SK-N-SH (cell line): ENCODE results near the gene PNKP. TPM values are rescaled to one million over a fixed set of nuclear protein-coding genes. Genes with fewer than 3 reads are reported as not detected.

ENCODE experiments used
- CTCF ChIA-PET: fragments of 300-600, 350-600 bp; formaldehyde crosslinking; extraction: SDS; loops from one replicate; lab custom pipeline; 2021; lab: Yijun Ruan, JAX
- POLR2A ChIA-PET: fragments of 350-600 bp; sonication (Branson Sonifier 250); formaldehyde crosslinking; extraction: SDS; loops from one replicate; lab custom pipeline; 2020; ENCODE audit warnings: antibody characterized with exemption, inconsistent platforms; lab: Yijun Ruan, JAX
- DNase-seq: peaks from one replicate; pipeline ENCODE4 v3.0.0; 2012
- H2AFZ ChIP-seq: fragments of 200-600 bp; sonication (generic); 2 replicates; pipeline ENCODE4 v1.8.1; 2016; ENCODE audit warnings: antibody characterized with exemption, mild to moderate bottlenecking, low read depth
- H3F3A ChIP-seq: fragments of 200-600 bp; sonication (generic); replicated peaks from 2 replicates; pipeline ENCODE3; 2016; ENCODE audit warnings: antibody characterized with exemption, mild to moderate bottlenecking; ENCODE audit not compliant: insufficient read depth
- H3K27ac ChIP-seq, 2 experiments: fragments of 200-500 bp in 1 of 2; fragments of 200-600 bp in 1 of 2; sonication (Bioruptor generic) in 1 of 2; sonication (generic), shearing (Covaris generic) in 1 of 2; 2 replicates each; pipeline versions ENCODE4 v1.5.1 to v1.6.1; 2014 to 2016; ENCODE audit warnings: low read depth in 2 of 2, inconsistent platforms in 1 of 2, low read length in 1 of 2, mild to moderate bottlenecking in 1 of 2, mixed read lengths in 1 of 2
- H3K27me3 ChIP-seq: fragments of 200-600 bp; sonication (generic), shearing (Covaris generic); 2 replicates; pipeline ENCODE4 v1.6.1; 2016; ENCODE audit warnings: mixed run types; ENCODE audit not compliant: insufficient read depth
- H3K36me3 ChIP-seq, 2 experiments: fragments of 200-500 bp in 1 of 2; fragments of 200-600 bp in 1 of 2; sonication (Bioruptor generic) in 1 of 2; sonication (generic) in 1 of 2; replicated peaks in 1 of 2; 2 replicates each; pipeline versions ENCODE3 to v1.5.1; 2014 to 2016; ENCODE audit warnings: low read length in 1 of 2, mild to moderate bottlenecking in 1 of 2; ENCODE audit not compliant: insufficient read depth in 2 of 2, control insufficient read depth in 1 of 2
- H3K4me1 ChIP-seq, 2 experiments: fragments of 200-500 bp in 1 of 2; fragments of 200-600 bp in 1 of 2; sonication (Bioruptor generic) in 1 of 2; sonication (generic), shearing (Covaris generic) in 1 of 2; 2 replicates each; pipeline versions ENCODE4 v1.5.1 to v1.6.1; 2014 to 2016; ENCODE audit warnings: low read depth in 1 of 2, low read length in 1 of 2, mixed run types in 1 of 2; ENCODE audit not compliant: insufficient read depth in 2 of 2, control insufficient read depth in 1 of 2
- H3K4me2 ChIP-seq: fragments of 200-600 bp; sonication (generic), shearing (Covaris generic); 2 replicates; pipeline ENCODE4 v1.6.1; 2017; ENCODE audit warnings: mixed run types
- H3K4me3 ChIP-seq, 2 experiments: fragments of 200-500 bp in 1 of 2; fragments of 200-600 bp in 1 of 2; sonication (Bioruptor generic) in 1 of 2; sonication (generic), shearing (Covaris generic) in 1 of 2; 2 replicates each; pipeline versions ENCODE4 v1.5.1 to v1.8.1; 2014 to 2016; ENCODE audit warnings: low read depth in 2 of 2, inconsistent platforms in 1 of 2, low read length in 1 of 2, mild to moderate bottlenecking in 1 of 2, mixed read lengths in 1 of 2, moderate library complexity in 1 of 2
- H3K79me2 ChIP-seq: fragments of 200-600 bp; sonication (generic); 2 replicates; pipeline ENCODE4 v1.8.1; 2017; ENCODE audit warnings: mild to moderate bottlenecking; ENCODE audit not compliant: insufficient read depth
- H3K9ac ChIP-seq: fragments of 200-600 bp; sonication (generic); 2 replicates; pipeline ENCODE4 v1.6.1; 2017; ENCODE audit warnings: mixed run types
- H3K9me2 ChIP-seq: fragments of 200-600 bp; sonication (generic); 2 replicates; pipeline ENCODE4 v1.6.1; 2017; ENCODE audit warnings: mixed run types
- H3K9me3 ChIP-seq: fragments of 200-600 bp; sonication (generic); 2 replicates; pipeline ENCODE4 v1.6.1; 2017; ENCODE audit warnings: mixed run types, mild to moderate bottlenecking, moderate library complexity
- H4K20me1 ChIP-seq: fragments of 200-600 bp; sonication (generic); 2 replicates; pipeline ENCODE4 v1.6.1; 2017; ENCODE audit warnings: mild to moderate bottlenecking, mixed run types; ENCODE audit not compliant: insufficient read depth
- ELF1 ChIP-seq: IDR thresholded peaks from 2 replicates; pipeline ENCODE4 v1.4.0; 2012
- EP300 ChIP-seq, 2 experiments: IDR thresholded peaks; 2 replicates each; pipeline versions ENCODE4 v1.4.0 to v1.6.1; 2012; ENCODE audit warnings: borderline replicate concordance in 1 of 2, low read depth in 1 of 2, low read length in 1 of 2
- EZH2phosphoT487 ChIP-seq: fragments of 200-600 bp; sonication (generic); IDR thresholded peaks from 2 replicates; pipeline ENCODE4 v1.6.1; 2017; ENCODE audit warnings: low read depth, mixed run types, mild to moderate bottlenecking, antibody characterized with exemption, moderate library complexity, borderline replicate concordance
- FOXM1 ChIP-seq: IDR thresholded peaks from 2 replicates; pipeline ENCODE4 v1.4.0; 2012; ENCODE audit warnings: low read depth, mild to moderate bottlenecking
- GABPA ChIP-seq: IDR thresholded peaks from 2 replicates; pipeline ENCODE4 v1.4.0; 2012; ENCODE audit warnings: low read depth, mild to moderate bottlenecking
- IRF3 ChIP-seq: fragments of 150-350 bp; IDR thresholded peaks from 2 replicates; pipeline ENCODE4 v1.6.1; 2016; ENCODE audit warnings: mild to moderate bottlenecking, low read depth, low read length
- JUND ChIP-seq: IDR thresholded peaks from 2 replicates; pipeline ENCODE4 v1.4.0; 2012
- MAX ChIP-seq: IDR thresholded peaks from 2 replicates; pipeline ENCODE4 v1.4.0; 2012; ENCODE audit warnings: low read depth
- MEF2A ChIP-seq: IDR thresholded peaks from 2 replicates; pipeline ENCODE4 v1.4.0; 2012; ENCODE audit warnings: low read depth, borderline replicate concordance
- NFIC ChIP-seq: IDR thresholded peaks from 2 replicates; pipeline ENCODE4 v1.4.0; 2012; ENCODE audit warnings: borderline replicate concordance
- PBX3 ChIP-seq: IDR thresholded peaks from 2 replicates; pipeline ENCODE4; 2012
- POLR2AphosphoS5 ChIP-seq: IDR thresholded peaks from 2 replicates; pipeline ENCODE4 v1.6.1; 2012; ENCODE audit warnings: low read depth, low read length
- RAD21 ChIP-seq: IDR thresholded peaks from 2 replicates; pipeline ENCODE4 v1.6.1; 2012; ENCODE audit warnings: mild to moderate bottlenecking, low read length
- RCOR1 ChIP-seq: fragments of 150-350 bp; IDR thresholded peaks from 2 replicates; pipeline ENCODE4 v1.6.1; 2017; ENCODE audit warnings: antibody characterized with exemption, low read length
- RFX5 ChIP-seq: IDR thresholded peaks from 2 replicates; pipeline ENCODE4 v1.6.1; 2012; ENCODE audit warnings: mild to moderate bottlenecking, improper control_type of control experiment, low read length
- SMC3 ChIP-seq: IDR thresholded peaks from 2 replicates; pipeline ENCODE4 v1.6.1; 2012; ENCODE audit warnings: low read depth, low read length, improper control_type of control experiment
- TCF12 ChIP-seq: IDR thresholded peaks from 2 replicates; pipeline ENCODE4 v1.4.0; 2012
- TEAD4 ChIP-seq: IDR thresholded peaks from 2 replicates; pipeline ENCODE4 v1.4.0; 2012; ENCODE audit warnings: mild to moderate bottlenecking, borderline replicate concordance; ENCODE audit not compliant: insufficient read depth
- USF2 ChIP-seq: fragments of 150-350 bp; IDR thresholded peaks from 2 replicates; pipeline ENCODE4 v1.6.1; 2017; ENCODE audit warnings: antibody characterized with exemption, low read length, low read depth, borderline replicate concordance
- WGBS: methylation state at CpG from one replicate; pipeline ENCODE4 v1.1.6; 2017; ENCODE audit warnings: low lambda C conversion rate; 5-methylcytosine and 5-hydroxymethylcytosine counted together
- polyA plus RNA-seq, 3 experiments: library from polyadenylated mRNA; depleted of rRNA; stranded (reverse); fragments of >200 nt; gene quantifications; 2 replicates each; pipeline ENCODE4 v1.2.3, GENCODE V29; 2012

PNKP gene
- polyA plus RNA-seq, 1 of the 3 experiments (the other 2 are of a cell fraction): 52.0 TPM

GRCh38 chr19:49907745-49908446 lies 40.5 kb upstream of the PNKP start:
- H4K20me1 ChIP-seq: no peaks in the 10 kb centered on the region
- no peak for TF ChIP-seq TCF12
- TF ChIP-seq FOXM1: no peak
- TF ChIP-seq EP300 (IDR thresholded peaks at IDR 0.05; ENCODE audit: borderline replicate concordance in 1 of 2, low read depth in 1 of 2, low read length in 1 of 2): no peak
- TF ChIP-seq MEF2A: no peak
- no peak for TF ChIP-seq ELF1
- no peak for TF ChIP-seq POLR2AphosphoS5
- TF ChIP-seq RCOR1: no peak
- TF ChIP-seq TEAD4: no peak
- no peak for TF ChIP-seq MAX
- TF ChIP-seq IRF3: no peak
- no peak for TF ChIP-seq USF2
- TF ChIP-seq NFIC: no peak
- TF ChIP-seq RAD21: no peak
- no peak for TF ChIP-seq SMC3
- TF ChIP-seq PBX3: no peak
- no peak for TF ChIP-seq RFX5
- no peak for TF ChIP-seq EZH2phosphoT487
- no peak for TF ChIP-seq GABPA
- no peak for TF ChIP-seq JUND
- TF ChIP-seq, all 33 proteins: peak for 0
- ChIA-PET CTCF (interaction anchor here (1.0 kb wide), 1 partner anchor 17 kb away, joined by 3 read pairs; no protein-coding TSS in a partner anchor), POLR2A (interaction anchor here (1.0 kb wide), 1 partner anchor 22 kb away, joined by 3 read pairs; the partner anchor contains the start of genes ATF5 and NUP62)
- Histone ChIP-seq H3K27me3 (no peaks in the 10 kb centered on the region), H3K9me2 (no peaks in the 10 kb centered on the region), H3K27ac (no peak overlapping the region), H3K79me2 (peaks cover 6% of the 10 kb centered on the region; the same call in 1 of the 2 replicates), H3K4me1 (no peaks in the 10 kb centered on the region), H3K9ac (no peak overlapping the region), H3F3A (peaks cover 4% of the 10 kb centered on the region), H3K4me2 (no peak overlapping the region), H3K4me3 (no peak overlapping the region), H3K9me3 (no peaks in the 10 kb centered on the region), H2AFZ (no peak overlapping the region), H3K36me3 (peaks cover 4 to 18% of the 10 kb centered on the region in 2 experiments)
- WGBS: 93% methylated on average over 21 of the region's 23 CpGs
- DNase-seq: no peak
